ENCODE results near the gene POP4. TPM values are rescaled to one million over a fixed set of nuclear protein-coding genes. Genes with fewer than 3 reads are reported as not detected.

The POP4 gene
- total and polyA plus RNA-seq, 10 of the 15 experiments (the other 5 are each of a cell fraction or from before 2014, with no cell fraction given): 52.1 to 231 (median 118) TPM

DNA sequence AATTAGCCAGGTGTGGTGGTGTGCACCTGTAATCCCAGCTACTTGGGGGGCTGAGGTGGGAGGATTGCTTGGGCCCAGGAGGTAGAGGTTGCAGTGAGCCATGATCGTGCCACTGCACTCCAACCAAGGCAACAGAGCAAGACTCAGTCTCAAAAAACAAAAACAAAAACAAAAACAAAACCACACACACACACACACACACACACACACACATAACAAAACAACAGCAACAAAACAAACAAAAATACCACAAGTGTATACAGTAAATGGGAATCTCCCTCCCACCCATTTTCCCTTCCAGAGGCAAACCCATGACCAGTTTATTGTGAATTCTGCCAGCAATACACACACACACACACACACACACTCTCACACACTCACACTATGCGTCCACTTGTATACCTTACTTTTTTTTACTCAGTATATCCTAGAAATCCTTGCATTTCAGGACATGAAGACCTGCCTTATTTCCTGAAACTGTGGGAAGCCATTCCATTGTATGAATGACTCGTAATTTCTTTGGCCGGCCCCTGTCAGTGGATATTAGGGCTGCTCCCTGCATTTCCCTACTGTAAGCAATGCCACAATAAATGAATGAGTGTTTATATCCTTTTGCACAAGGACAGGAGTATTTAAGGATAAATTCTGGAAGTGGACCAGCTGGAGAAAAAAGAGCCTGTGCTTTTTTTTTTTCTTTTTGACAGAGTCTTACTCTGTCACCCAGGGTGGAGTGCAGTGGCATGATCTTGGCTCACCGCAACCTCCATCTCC lies 52.3 kb downstream of the POP4 start (continued):
- TF ChIP-seq, protein P1, sequence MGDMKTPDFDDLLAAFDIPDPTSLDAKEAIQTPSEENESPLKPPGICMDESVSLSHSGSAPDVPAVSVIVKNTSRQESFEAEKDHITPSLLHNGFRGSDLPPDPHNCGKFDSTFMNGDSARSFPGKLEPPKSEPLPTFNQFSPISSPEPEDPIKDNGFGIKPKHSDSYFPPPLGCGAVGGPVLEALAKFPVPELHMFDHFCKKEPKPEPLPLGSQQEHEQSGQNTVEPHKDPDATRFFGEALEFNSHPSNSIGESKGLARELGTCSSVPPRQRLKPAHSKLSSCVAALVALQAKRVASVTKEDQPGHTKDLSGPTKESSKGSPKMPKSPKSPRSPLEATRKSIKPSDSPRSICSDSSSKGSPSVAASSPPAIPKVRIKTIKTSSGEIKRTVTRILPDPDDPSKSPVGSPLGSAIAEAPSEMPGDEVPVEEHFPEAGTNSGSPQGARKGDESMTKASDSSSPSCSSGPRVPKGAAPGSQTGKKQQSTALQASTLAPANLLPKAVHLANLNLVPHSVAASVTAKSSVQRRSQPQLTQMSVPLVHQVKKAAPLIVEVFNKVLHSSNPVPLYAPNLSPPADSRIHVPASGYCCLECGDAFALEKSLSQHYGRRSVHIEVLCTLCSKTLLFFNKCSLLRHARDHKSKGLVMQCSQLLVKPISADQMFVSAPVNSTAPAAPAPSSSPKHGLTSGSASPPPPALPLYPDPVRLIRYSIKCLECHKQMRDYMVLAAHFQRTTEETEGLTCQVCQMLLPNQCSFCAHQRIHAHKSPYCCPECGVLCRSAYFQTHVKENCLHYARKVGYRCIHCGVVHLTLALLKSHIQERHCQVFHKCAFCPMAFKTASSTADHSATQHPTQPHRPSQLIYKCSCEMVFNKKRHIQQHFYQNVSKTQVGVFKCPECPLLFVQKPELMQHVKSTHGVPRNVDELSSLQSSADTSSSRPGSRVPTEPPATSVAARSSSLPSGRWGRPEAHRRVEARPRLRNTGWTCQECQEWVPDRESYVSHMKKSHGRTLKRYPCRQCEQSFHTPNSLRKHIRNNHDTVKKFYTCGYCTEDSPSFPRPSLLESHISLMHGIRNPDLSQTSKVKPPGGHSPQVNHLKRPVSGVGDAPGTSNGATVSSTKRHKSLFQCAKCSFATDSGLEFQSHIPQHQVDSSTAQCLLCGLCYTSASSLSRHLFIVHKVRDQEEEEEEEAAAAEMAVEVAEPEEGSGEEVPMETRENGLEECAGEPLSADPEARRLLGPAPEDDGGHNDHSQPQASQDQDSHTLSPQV (IDR thresholded peaks at IDR 0.05): no peak

DNA sequence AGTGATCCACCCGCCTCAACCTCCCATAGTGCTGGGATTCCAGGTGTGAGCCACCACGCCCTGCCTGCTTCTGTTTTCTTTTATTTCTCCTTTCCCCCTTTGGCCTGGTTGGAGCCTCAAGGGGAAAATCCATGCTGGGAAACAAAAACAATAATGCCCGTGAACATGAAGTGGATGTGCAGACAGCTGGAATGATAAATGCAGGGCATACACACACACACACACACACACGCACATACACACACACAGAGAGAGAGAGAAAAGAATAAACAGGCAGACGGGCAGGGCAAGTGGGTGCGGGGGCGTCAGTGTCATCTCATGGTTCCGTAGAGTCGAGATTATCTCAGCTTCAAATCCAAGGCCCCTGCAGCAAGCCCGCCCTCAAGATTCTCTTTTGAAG lies 54.8 kb downstream of the POP4 start:
- peaks cover 6% of the 10 kb centered on the region for H3K79me2 ChIP-seq (ENCODE audit: control insufficient read depth, insufficient read depth, low read length)
- TF ChIP-seq POLR2AphosphoS5 (IDR thresholded peaks at IDR 0.05; ENCODE audit: low read length): no peak
- TF ChIP-seq BACH1 (IDR thresholded peaks at IDR 0.05; ENCODE audit: borderline replicate concordance): no peak
- TF ChIP-seq NFYA (IDR thresholded peaks at IDR 0.05; ENCODE audit: borderline replicate concordance, low read depth, low read length): no peak
- TF ChIP-seq RAD21 (IDR thresholded peaks at IDR 0.05; ENCODE audit: insufficient read depth, low read depth, low read length): no peak
- TF ChIP-seq FOS (IDR thresholded peaks at IDR 0.05; ENCODE audit: borderline replicate concordance, extremely low read depth, insufficient read length): no peak
- TF ChIP-seq NFYB (IDR thresholded peaks at IDR 0.05; ENCODE audit: insufficient read depth, low read depth, low read length): no peak
- no peak for TF ChIP-seq NR2C1 (IDR thresholded peaks at IDR 0.05)
- no peak for TF ChIP-seq NKRF (conservative IDR thresholded peaks at IDR 0.05)
- no peak for TF ChIP-seq MYC (IDR thresholded peaks at IDR 0.05; ENCODE audit: insufficient read depth, insufficient read length, insufficient replicate concordance, low read length, severe bottlenecking)
- no peak for TF ChIP-seq RBBP5 (conservative IDR thresholded peaks at IDR 0.05)
- H4K20me1 ChIP-seq (ENCODE audit: control insufficient read depth, insufficient read depth): no peaks in the 10 kb centered on the region
- FAIRE-seq: no peak
- ChIA-PET RAD21 (ENCODE audit: unreplicated experiment) (no interaction called here), SMC1A (ENCODE audit: uncharacterized antibody, unreplicated experiment) (interaction anchor here (1.0 kb wide), 1 partner anchor 11 kb away, joined by 3 read pairs; no protein-coding TSS in a partner anchor), POLR2A (no interaction called here), CTCF (interaction anchor here (1.3 to 2.9 kb wide), 4 partner anchors 19 to 56 kb away, joined by 3 to 9 read pairs (median 4); no protein-coding TSS in a partner anchor)
- no peaks in the 10 kb centered on the region for H3K9me3 ChIP-seq (replicated peaks; ENCODE audit: control insufficient read depth, insufficient read depth, low read length)
- H2AFZ ChIP-seq (ENCODE audit: control insufficient read depth, low read depth, low read length): no peak overlapping the region
- no peak overlapping the region for H3K27ac ChIP-seq (ENCODE audit: control insufficient read depth, insufficient read depth)
- no peak for ATAC-seq
- WGBS (ENCODE audit: insufficient coverage, insufficient replicate concordance, low lambda C conversion rate, missing lambda C conversion rate): 51% methylated on average over 9 of the region's 10 CpGs
- in situ Hi-C loops (cut with MboI): loop anchor here (10.0 kb wide), 1 partner anchor 46 kb away; no protein-coding TSS in a partner anchor
- H3K4me3 ChIP-seq: no peak overlapping the region
- BruUV-seq (replicated peaks): no TSS peak
- peaks cover 3% of the 10 kb centered on the region; the same call in 1 of the 2 replicates for H3K4me1 ChIP-seq (ENCODE audit: control insufficient read depth, insufficient read depth, low read length)
- H3K9ac ChIP-seq (ENCODE audit: control insufficient read depth, insufficient read depth, low read length): no peak overlapping the region
- DNase-seq (ENCODE audit: low read depth, low spot score): no peak
- intact Hi-C loops (cut with micrococcal nuclease; ENCODE audit: unreplicated experiment): no loop called here
- H3K36me3 ChIP-seq (ENCODE audit: control insufficient read depth in 2 of 2, insufficient read depth in 2 of 2, low read length in 1 of 2): no peaks in the 10 kb centered on the region
- H3K4me2 ChIP-seq (ENCODE audit: control insufficient read depth, insufficient read depth): no peak overlapping the region
- H3K27me3 ChIP-seq (replicated peaks in 1 of 2; ENCODE audit: control insufficient read depth in 2 of 2, insufficient read depth in 2 of 2, low read length in 1 of 2): no peaks in the 10 kb centered on the region
